Upper lobe of left lung (tissue), 6 donors: Measurements from ENCODE around the gene MSANTD2. TPM values are rescaled to one million over a fixed set of nuclear protein-coding genes. Genes with fewer than 3 reads are reported as not detected.

ENCODE experiments used
- ATAC-seq, 2 donors: fragments of 200-7000 bp; cut with Tn5 transposase; one replicate each; pipeline ENCODE4 v1.9.1; 2022; ENCODE audit warnings: mild to moderate bottlenecking in 2 of 2, moderate library complexity in 2 of 2; ENCODE audit not compliant: low FRiP score in 2 of 2
- DNase-seq, 2 donors: peaks; one replicate each; pipeline ENCODE4 v3.0.0-alpha.2; 2019 to 2020
- H3K27ac ChIP-seq, 4 donors: fragments of 200-600 bp; sonication (generic); one replicate each; pipeline ENCODE4 v1.5.1; 2016 to 2019
- H3K27me3 ChIP-seq, 4 donors: fragments of 200-600 bp; sonication (generic); one replicate each; pipeline ENCODE4 v1.5.1; 2017 to 2019
- H3K36me3 ChIP-seq, 4 donors: fragments of 200-600 bp; sonication (generic); one replicate each; pipeline ENCODE4 v1.5.1; 2016 to 2019
- H3K4me1 ChIP-seq, 4 donors: fragments of 200-600 bp; sonication (generic); one replicate each; pipeline ENCODE4 v1.5.1; 2018 to 2019
- H3K4me3 ChIP-seq, 4 donors: fragments of 200-600 bp; sonication (generic); one replicate each; pipeline ENCODE4 v1.5.1; 2017 to 2019; ENCODE audit warnings: mild to moderate bottlenecking in 2 of 4, moderate library complexity in 1 of 4
- H3K9me3 ChIP-seq, 4 donors: fragments of 200-600 bp; sonication (generic); one replicate each; pipeline ENCODE4 v1.5.1; 2018 to 2019
- EP300 ChIP-seq, 4 donors: sonication (generic); formaldehyde crosslinking; IDR thresholded peaks; one replicate each; pipeline ENCODE4 v1.5.1; 2017; ENCODE audit warnings: antibody characterized with exemption in 4 of 4, control low read depth in 2 of 4
- POLR2A ChIP-seq, 4 donors: fragments of 450-650 bp; IDR thresholded peaks; one replicate each; pipeline ENCODE4 v1.5.1; 2016 to 2017; ENCODE audit warnings: antibody characterized with exemption in 4 of 4, mild to moderate bottlenecking in 2 of 4
- POLR2AphosphoS5 ChIP-seq, 2 donors: sonication (generic); formaldehyde crosslinking; IDR thresholded peaks; one replicate each; pipeline ENCODE4 v1.5.1; 2017; ENCODE audit warnings: antibody characterized with exemption in 2 of 2
- WGBS, 2 donors: methylation state at CpG; one replicate each; pipeline ENCODE4 v1.1.5; 2017 to 2018; 5-methylcytosine and 5-hydroxymethylcytosine counted together
- total RNA-seq, 6 donors: library from RNA; depleted of rRNA in 4 of 6; stranded (reverse); fragments of >200 nt in 4 of 6; gene quantifications; one replicate each; pipeline versions ENCODE4 v1.1.0 to v1.2.1, GENCODE V29; 2016 to 2021
- TF ChIP-seq, protein P1 (sequence below), 6 experiments: fragments of 450-650 bp in 4 of 6; fragments of 200-600 bp in 2 of 6; sonication (generic) in 2 of 6; IDR thresholded peaks; one replicate each; pipeline ENCODE4 v1.5.1; 2016 to 2019; ENCODE audit warnings: antibody characterized with exemption in 6 of 6
- donor health status: DM: no; HTN: no; CAD: no; lungs with moderate emphysema.
- donor health status: DM: no; HTN: yes; CAD: no; lungs with severe emphysema.

MSANTD2 gene
- total RNA-seq, 6 donors from 2014 or later = 10.5 to 69.1 (median 14.0) TPM

DNA sequence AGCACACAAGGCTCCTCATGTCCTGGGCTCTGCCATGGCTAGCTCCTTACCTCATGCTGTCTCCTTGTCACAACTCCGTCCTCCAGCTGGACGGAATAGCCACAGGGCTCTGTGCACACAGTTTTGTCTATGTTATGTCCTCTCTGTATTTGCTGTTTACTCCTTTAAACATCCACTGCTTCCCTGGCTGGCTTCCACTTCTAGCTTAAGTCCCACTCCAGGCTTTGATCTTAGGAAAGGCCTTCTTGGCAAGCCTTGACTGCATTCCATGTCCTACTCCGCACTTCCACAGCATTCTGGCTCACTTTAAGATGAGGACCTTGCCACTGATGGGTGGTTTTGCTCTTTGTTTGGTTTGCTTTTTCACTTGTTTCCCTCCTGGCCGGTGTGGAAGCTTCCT lies 42.1 kb upstream of the MSANTD2 start:
- H3K36me3 ChIP-seq = no peaks in the 10 kb centered on the region
- H3K9me3 ChIP-seq = no peaks in the 10 kb centered on the region
- ATAC-seq = peak in 1 of 2 donors; percentile 42
- no peak for DNase-seq
- no peak overlapping the region for H3K4me3 ChIP-seq
- no peak overlapping the region for H3K27ac ChIP-seq
- 22 to 23% methylated on average over 4 of the region's 4 CpGs for WGBS, 2 donors
- TF ChIP-seq, protein P1, sequence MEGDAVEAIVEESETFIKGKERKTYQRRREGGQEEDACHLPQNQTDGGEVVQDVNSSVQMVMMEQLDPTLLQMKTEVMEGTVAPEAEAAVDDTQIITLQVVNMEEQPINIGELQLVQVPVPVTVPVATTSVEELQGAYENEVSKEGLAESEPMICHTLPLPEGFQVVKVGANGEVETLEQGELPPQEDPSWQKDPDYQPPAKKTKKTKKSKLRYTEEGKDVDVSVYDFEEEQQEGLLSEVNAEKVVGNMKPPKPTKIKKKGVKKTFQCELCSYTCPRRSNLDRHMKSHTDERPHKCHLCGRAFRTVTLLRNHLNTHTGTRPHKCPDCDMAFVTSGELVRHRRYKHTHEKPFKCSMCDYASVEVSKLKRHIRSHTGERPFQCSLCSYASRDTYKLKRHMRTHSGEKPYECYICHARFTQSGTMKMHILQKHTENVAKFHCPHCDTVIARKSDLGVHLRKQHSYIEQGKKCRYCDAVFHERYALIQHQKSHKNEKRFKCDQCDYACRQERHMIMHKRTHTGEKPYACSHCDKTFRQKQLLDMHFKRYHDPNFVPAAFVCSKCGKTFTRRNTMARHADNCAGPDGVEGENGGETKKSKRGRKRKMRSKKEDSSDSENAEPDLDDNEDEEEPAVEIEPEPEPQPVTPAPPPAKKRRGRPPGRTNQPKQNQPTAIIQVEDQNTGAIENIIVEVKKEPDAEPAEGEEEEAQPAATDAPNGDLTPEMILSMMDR (IDR thresholded peaks at IDR 0.05) = no peak
- TF ChIP-seq POLR2A (IDR thresholded peaks at IDR 0.05) (no peak), EP300 (IDR thresholded peaks at IDR 0.05) (no peak), POLR2AphosphoS5 (IDR thresholded peaks at IDR 0.05) (no peak)
- H3K4me1 ChIP-seq = peaks cover 26 to 35% (median 30%) of the 10 kb centered on the region in 4 donors
- peaks cover 0 to 47% (median 28%) of the 10 kb centered on the region in 4 donors for H3K27me3 ChIP-seq

DNA sequence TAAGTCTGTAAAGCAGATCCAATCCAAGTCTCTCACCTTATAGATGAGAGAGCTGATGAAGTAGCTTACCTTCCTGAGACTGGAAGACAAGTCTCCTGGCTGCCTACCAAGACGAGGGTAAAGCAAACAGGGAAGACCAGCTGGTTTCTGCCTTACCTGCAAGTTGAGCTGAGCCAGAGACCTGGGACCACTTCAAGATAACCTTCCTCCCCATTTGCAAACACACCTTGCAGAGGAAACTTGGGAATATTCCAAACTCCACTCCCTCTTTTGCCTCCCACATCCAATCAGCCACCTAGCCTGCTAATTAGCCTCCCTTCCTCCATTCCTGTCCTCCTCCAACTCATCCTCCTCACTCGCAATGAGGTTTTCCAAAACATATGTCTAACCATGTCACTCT lies 41.6 kb upstream of the MSANTD2 start:
- peaks cover 29 to 39% (median 35%) of the 10 kb centered on the region in 4 donors for H3K4me1 ChIP-seq

DNA sequence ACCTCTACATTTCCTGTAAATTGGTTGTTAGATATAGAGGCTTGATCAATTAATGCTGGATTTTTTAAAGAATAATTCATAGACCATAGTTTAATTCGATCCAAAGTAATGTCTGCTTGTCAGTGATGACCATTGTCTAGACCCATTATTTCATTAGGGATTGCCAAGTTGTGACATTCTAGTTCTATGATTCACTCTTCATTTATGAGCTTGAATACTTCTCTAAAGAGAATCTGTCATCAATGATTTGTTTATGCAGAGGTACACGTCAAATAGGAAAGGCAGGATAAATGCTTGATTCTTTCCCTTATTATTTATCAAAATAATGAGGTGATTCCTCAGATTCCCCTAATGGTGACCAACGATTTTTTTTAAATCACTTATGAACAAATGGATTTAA lies 41.0 kb upstream of the MSANTD2 start:
- no peak for ATAC-seq

More for the DNA sequence above, 41.6 kb upstream of the MSANTD2 start:
- ATAC-seq = no peak
- WGBS, 2 donors = 38 to 54% methylated on average over 2 of the region's 2 CpGs
- peak in 1 of 2 donors; percentile 59 for DNase-seq
- Histone ChIP-seq H3K4me3 (no peak overlapping the region), H3K27ac (no peak overlapping the region), H3K27me3 (peaks cover 0 to 47% (median 28%) of the 10 kb centered on the region in 4 donors), H3K9me3 (no peaks in the 10 kb centered on the region), H3K36me3 (no peaks in the 10 kb centered on the region)
- TF ChIP-seq POLR2A (IDR thresholded peaks at IDR 0.05) (no peak), EP300 (IDR thresholded peaks at IDR 0.05) (no peak), POLR2AphosphoS5 (IDR thresholded peaks at IDR 0.05) (no peak)

DNA sequence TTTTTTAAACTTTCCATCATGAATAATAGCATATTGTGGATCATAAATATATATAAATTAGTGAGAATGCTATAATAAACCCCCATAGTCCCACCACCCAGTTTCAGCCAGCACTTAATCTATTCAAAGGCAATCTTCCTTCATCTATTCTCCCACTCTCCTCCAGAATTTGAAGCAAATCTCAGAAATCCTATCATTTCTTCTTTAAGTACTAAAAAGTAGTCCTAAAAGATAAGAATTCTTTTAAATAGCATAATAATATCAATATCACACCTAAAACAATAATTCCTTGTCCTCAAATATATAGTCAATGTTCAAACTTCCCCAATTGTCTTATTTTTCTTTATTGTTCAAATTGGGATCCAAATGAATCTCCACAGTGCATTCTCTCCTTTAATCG lies 40.5 kb upstream of the MSANTD2 start:
- 68 to 73% methylated on average over 1 of the region's 1 CpG for WGBS, 2 donors
- peaks cover 0 to 46% (median 20%) of the 10 kb centered on the region in 4 donors for H3K27me3 ChIP-seq
- DNase-seq (no peak), ATAC-seq (no peak)
- peaks cover 31 to 44% (median 39%) of the 10 kb centered on the region in 4 donors for H3K4me1 ChIP-seq
- H3K27ac ChIP-seq = no peak overlapping the region
- no peaks in the 10 kb centered on the region for H3K36me3 ChIP-seq
- no peak overlapping the region for H3K4me3 ChIP-seq
- no peak for TF ChIP-seq POLR2AphosphoS5 (IDR thresholded peaks at IDR 0.05)
- no peak for TF ChIP-seq POLR2A (IDR thresholded peaks at IDR 0.05)
- no peak for TF ChIP-seq EP300 (IDR thresholded peaks at IDR 0.05)
- TF ChIP-seq, protein P1 (IDR thresholded peaks at IDR 0.05) = no peak
- H3K9me3 ChIP-seq = no peaks in the 10 kb centered on the region

More for the DNA sequence above, 41.0 kb upstream of the MSANTD2 start:
- Histone ChIP-seq H3K4me3 (no peak overlapping the region), H3K27me3 (peaks cover 0 to 47% (median 24%) of the 10 kb centered on the region in 4 donors), H3K9me3 (no peaks in the 10 kb centered on the region), H3K27ac (no peak overlapping the region), H3K36me3 (no peaks in the 10 kb centered on the region), H3K4me1 (peaks cover 30 to 43% (median 39%) of the 10 kb centered on the region in 4 donors)
- DNase-seq = no peak
- no peak for TF ChIP-seq EP300 (IDR thresholded peaks at IDR 0.05)
- TF ChIP-seq, protein P1 (IDR thresholded peaks at IDR 0.05) = no peak
- whole genome bisulfite sequencing, 2 donors = 40 to 44% methylated on average over 3 of the region's 3 CpGs

DNA sequence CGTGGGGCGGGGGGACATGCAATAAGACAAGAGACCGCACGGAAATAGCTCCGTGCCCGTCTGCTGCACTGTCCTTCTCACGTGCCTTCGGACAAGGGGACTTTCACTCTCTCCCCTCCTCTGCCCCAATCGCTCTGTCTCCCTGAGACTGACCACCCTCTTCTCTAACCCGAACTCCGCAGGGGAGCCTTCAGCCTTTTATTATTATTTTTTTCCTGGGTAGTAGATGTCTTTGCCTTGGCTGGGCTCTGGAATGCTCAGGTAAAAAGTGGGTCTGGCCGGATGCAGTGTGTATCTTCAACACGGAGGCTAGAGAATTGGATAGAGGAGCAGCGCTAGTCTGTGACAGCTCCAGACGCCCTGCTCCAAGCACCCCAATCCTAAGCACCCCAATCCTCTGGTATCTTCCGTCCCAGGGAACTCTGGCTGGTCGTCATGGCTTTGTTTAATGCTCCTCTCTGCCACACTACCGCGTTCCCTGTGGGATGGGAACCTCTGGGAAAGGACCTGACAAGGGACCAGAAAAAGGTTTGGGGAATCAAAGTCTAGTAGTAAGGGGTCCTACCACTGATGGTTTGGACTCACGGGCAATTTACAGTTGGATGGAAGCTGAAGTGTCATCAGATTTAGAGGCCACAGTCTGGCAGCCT lies 39.9 kb upstream of the MSANTD2 start:
- 28 to 48% methylated on average over 19 to 20 of the region's 20 CpGs for WGBS, 2 donors
- Histone ChIP-seq H3K4me1 (peaks cover 31 to 44% (median 39%) of the 10 kb centered on the region in 4 donors), H3K27me3 (peaks cover 0 to 40% (median 17%) of the 10 kb centered on the region in 4 donors), H3K4me3 (peak overlapping the region in 3 of 4 donors; percentile 16 to 40 (median 31)), H3K27ac (no peak overlapping the region), H3K9me3 (no peaks in the 10 kb centered on the region), H3K36me3 (no peaks in the 10 kb centered on the region)
- TF ChIP-seq EP300 (IDR thresholded peaks at IDR 0.05) = no peak
- TF ChIP-seq, protein P1 (IDR thresholded peaks at IDR 0.05) = no peak
- ATAC-seq (no peak), DNase-seq (no peak)
